Suprapubic skin (tissue), 4 donors: ENCODE data around the gene PGPEP1.

Source experiments
- CTCF ChIP-seq, 2 donors: fragments of 200-600 bp in 1 of 2; fragments of 450-650 bp in 1 of 2; sonication (generic) in 1 of 2; IDR thresholded peaks; one replicate each; pipeline ENCODE4 v1.5.1; 2016 to 2019; ENCODE audit warnings: antibody characterized with exemption in 2 of 2, mild to moderate bottlenecking in 1 of 2, moderate library complexity in 1 of 2
- EP300 ChIP-seq: sonication (generic); formaldehyde crosslinking; IDR thresholded peaks from one replicate; pipeline ENCODE4 v1.6.1; 2017; ENCODE audit warnings: antibody characterized with exemption
- POLR2A ChIP-seq, 2 donors: fragments of 450-650 bp; IDR thresholded peaks; one replicate each; pipeline ENCODE4 v1.6.1; 2017; ENCODE audit warnings: antibody characterized with exemption in 2 of 2, mild to moderate bottlenecking in 2 of 2, moderate library complexity in 2 of 2
- POLR2AphosphoS5 ChIP-seq, 3 donors: sonication (generic); formaldehyde crosslinking; IDR thresholded peaks; one replicate each; pipeline ENCODE4 v1.6.1; 2017; ENCODE audit warnings: antibody characterized with exemption in 3 of 3

GRCh38 chr19:18348171-18348570, 7.8 kb downstream of the PGPEP1 start:
- TF ChIP-seq POLR2A (IDR thresholded peaks at IDR 0.05) (no peak), CTCF (IDR thresholded peaks at IDR 0.05) (no peak), EP300 (no peak), POLR2AphosphoS5 (IDR thresholded peaks at IDR 0.05) (no peak)
